B cell (primary cell): ENCODE data around the gene MAP2K1.

Experiments used
- CTCF ChIP-seq: fragments of 200-600 bp; IDR thresholded peaks from one replicate; pipeline ENCODE4 v1.8.0; 2022; ENCODE audit warnings: antibody characterized with exemption, mild to moderate bottlenecking
- EZH2 ChIP-seq: IDR thresholded peaks from 2 replicates; pipeline ENCODE4 v1.6.1; 2012; ENCODE audit warnings: borderline replicate concordance, low read depth, mild to moderate bottlenecking, moderate library complexity, low read length; ENCODE audit not compliant: insufficient read depth, poor library complexity, severe bottlenecking

- no peak for TF ChIP-seq CTCF
- no peak for TF ChIP-seq EZH2
These were observed 73.3 kb downstream of the MAP2K1 start for GRCh38 chr15:66459818-66460615.
